ENCODE results near the gene CD300H. TPM values are rescaled to one million over a fixed set of nuclear protein-coding genes. Genes with fewer than 3 reads are reported as not detected.

CD300H gene
- total RNA-seq, 1 donor from 2014 or later = not detected

DNA sequence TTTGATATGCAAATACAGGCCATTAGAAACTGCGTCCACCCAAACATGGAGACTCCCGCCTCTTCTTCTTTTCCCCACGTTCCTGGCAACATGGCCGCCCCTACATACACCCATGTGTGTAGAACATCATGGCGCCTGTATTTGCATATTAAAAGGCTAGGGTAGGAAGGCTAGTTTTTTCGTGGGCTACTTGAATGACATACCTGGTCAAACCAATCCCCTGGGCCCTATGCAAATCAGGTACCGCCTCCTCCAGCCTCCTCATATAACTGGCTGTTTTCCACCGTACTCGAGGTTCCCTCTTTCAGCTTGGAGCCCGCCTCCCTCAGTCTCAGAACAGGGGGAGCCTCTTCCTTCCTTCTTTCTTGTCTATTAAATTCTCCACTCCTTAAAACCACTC lies 35.2 kb downstream of the CD300H start:
- peak in 1 of 2 donors; percentile 77 for DNase-seq (ENCODE audit: low spot score in 2 of 2)
- TF ChIP-seq, protein P1, sequence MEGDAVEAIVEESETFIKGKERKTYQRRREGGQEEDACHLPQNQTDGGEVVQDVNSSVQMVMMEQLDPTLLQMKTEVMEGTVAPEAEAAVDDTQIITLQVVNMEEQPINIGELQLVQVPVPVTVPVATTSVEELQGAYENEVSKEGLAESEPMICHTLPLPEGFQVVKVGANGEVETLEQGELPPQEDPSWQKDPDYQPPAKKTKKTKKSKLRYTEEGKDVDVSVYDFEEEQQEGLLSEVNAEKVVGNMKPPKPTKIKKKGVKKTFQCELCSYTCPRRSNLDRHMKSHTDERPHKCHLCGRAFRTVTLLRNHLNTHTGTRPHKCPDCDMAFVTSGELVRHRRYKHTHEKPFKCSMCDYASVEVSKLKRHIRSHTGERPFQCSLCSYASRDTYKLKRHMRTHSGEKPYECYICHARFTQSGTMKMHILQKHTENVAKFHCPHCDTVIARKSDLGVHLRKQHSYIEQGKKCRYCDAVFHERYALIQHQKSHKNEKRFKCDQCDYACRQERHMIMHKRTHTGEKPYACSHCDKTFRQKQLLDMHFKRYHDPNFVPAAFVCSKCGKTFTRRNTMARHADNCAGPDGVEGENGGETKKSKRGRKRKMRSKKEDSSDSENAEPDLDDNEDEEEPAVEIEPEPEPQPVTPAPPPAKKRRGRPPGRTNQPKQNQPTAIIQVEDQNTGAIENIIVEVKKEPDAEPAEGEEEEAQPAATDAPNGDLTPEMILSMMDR (IDR thresholded peaks at IDR 0.05) = no peak
- H3K27me3 ChIP-seq = no peaks in the 10 kb centered on the region
- H3K27ac ChIP-seq = no peak overlapping the region
- no peaks in the 10 kb centered on the region for H3K36me3 ChIP-seq
- intact Hi-C loops (cut with DNase I) = no loop called here
- H3K9me3 ChIP-seq = peaks cover 0 to 4% of the 10 kb centered on the region in 2 donors
- no peaks in the 10 kb centered on the region for H3K4me1 ChIP-seq
- H3K4me3 ChIP-seq = no peak overlapping the region

GRCh38 chr17:74531231-74531761 lies 36.0 kb downstream of the CD300H start, which contains the start of gene CD300LB:
CD300LB (minus strand) TSS chr17:74531475; CDS start chr17:74531350, 125 bp downstream.
- no peak within 1 kb of the TSS for H3K4me3 ChIP-seq
- TF ChIP-seq, protein P1 (IDR thresholded peaks at IDR 0.05) = no peak
- no peaks in the 10 kb centered on the region for H3K36me3 ChIP-seq
- no peak within 1 kb of the TSS for H3K27ac ChIP-seq
- H3K27me3 ChIP-seq = no peaks in the 10 kb centered on the region
- DNase-seq (ENCODE audit: low spot score in 2 of 2) = peak in 1 of 2 donors; percentile 47
- intact Hi-C loops (cut with DNase I) = no loop called here
- no peaks in the 10 kb centered on the region for H3K4me1 ChIP-seq
- peaks cover 0 to 4% of the 10 kb centered on the region in 2 donors for H3K9me3 ChIP-seq

DNA sequence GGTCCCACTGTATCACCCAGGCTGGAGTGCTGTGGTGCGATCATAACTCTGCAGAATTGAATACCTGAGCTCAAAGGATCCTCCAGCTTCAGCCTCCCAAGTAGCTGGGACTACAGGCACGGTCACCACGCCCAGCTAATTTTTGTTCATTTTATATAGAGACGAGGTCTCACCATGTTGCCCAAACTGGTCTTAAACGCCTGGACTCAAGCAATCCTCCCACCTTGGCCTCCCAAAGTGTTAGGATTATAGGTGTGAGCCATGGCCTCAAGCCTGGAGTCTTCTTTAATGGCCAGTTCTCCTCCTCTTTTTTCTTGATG lies 36.5 kb downstream of the CD300H start:
- DNase-seq (ENCODE audit: low spot score in 2 of 2) = no peak
- H3K27me3 ChIP-seq = no peaks in the 10 kb centered on the region
- H3K4me1 ChIP-seq = no peaks in the 10 kb centered on the region
- peaks cover 0 to 3% of the 10 kb centered on the region in 2 donors for H3K9me3 ChIP-seq
- TF ChIP-seq, protein P1 (IDR thresholded peaks at IDR 0.05) = no peak
- H3K27ac ChIP-seq = no peak overlapping the region
- no peak overlapping the region for H3K4me3 ChIP-seq
- intact Hi-C loops (cut with DNase I) = no loop called here
- H3K36me3 ChIP-seq = no peaks in the 10 kb centered on the region

DNA sequence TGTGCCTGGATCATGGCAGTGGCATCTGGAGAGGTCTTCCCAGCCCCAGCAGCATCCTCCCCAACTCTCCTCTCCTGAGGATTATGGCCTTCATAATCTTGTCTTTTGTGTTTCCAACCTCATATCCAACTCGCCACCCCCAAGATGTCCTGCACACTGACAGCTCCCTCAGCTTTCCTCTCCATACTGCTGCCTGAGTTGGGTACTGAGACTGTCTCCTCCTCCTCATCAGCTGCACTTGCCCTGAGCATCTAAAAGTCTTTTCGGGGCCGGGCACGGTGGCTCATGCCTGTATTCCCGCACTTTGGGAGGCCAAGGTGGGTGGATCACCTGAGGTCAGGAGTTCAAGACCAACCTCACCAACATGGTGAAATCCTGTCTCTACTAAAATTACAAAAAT lies 38.1 kb downstream of the CD300H start:
- intact Hi-C loops (cut with DNase I) = no loop called here
- TF ChIP-seq, protein P1 (IDR thresholded peaks at IDR 0.05) = no peak
- Histone ChIP-seq H3K27me3 (no peaks in the 10 kb centered on the region), H3K4me1 (no peaks in the 10 kb centered on the region), H3K27ac (no peak overlapping the region), H3K4me3 (no peak overlapping the region), H3K36me3 (no peaks in the 10 kb centered on the region), H3K9me3 (no peaks in the 10 kb centered on the region)
- DNase-seq (ENCODE audit: low spot score in 2 of 2) = no peak

- Histone ChIP-seq H3K36me3 (no peaks in the 10 kb centered on the region), H3K27me3 (no peaks in the 10 kb centered on the region), H3K9me3 (no peaks in the 10 kb centered on the region), H3K27ac (no peak overlapping the region), H3K4me3 (no peak overlapping the region), H3K4me1 (no peaks in the 10 kb centered on the region)
- DNase-seq (ENCODE audit: low spot score in 2 of 2) = peak in 1 of 2 donors; percentile 69
- intact Hi-C loops (cut with DNase I) = no loop called here
- TF ChIP-seq, protein P1 (IDR thresholded peaks at IDR 0.05) = no peak
Measured at GRCh38 chr17:74528491-74529199, 38.7 kb downstream of the CD300H start.

All from ascending aorta (tissue), 2 donors.